ENCODE measurements around the gene CCDC86. TPM values are rescaled to one million over a fixed set of nuclear protein-coding genes. Genes with fewer than 3 reads are reported as not detected.

Gene CCDC86, protein sequence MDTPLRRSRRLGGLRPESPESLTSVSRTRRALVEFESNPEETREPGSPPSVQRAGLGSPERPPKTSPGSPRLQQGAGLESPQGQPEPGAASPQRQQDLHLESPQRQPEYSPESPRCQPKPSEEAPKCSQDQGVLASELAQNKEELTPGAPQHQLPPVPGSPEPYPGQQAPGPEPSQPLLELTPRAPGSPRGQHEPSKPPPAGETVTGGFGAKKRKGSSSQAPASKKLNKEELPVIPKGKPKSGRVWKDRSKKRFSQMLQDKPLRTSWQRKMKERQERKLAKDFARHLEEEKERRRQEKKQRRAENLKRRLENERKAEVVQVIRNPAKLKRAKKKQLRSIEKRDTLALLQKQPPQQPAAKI
- total RNA-seq, result 19.7 and 23.0 TPM in 2 replicates

GRCh38 chr11:60841797-60842667, at the start of gene CCDC86:
CCDC86 (plus strand) TSS chr11:60842113; CDS start chr11:60842125, 12 bp downstream.

GRCh38 chr11:60855726-60856633, 14.1 kb downstream of the CCDC86 start, which contains the start of gene PTGDR2:
PTGDR2 (minus strand) TSS chr11:60855950; CDS start chr11:60853722, 2,228 bp downstream.

GRCh38 chr11:60866911-60867870, 25.3 kb downstream of the CCDC86 start, which contains the start of gene ZP1:
ZP1 (plus strand) TSS chr11:60867542; CDS start chr11:60867562, 20 bp downstream.

Other genes starting within 250 kb of the CCDC86 start
- not detected in 2 replicates for gene MS4A8, start 142.5 kb upstream of the CCDC86 start, total RNA-seq
- not detected in 2 replicates for gene MS4A18, start 117.4 kb upstream of the CCDC86 start, total RNA-seq
- gene MS4A15, start 85.2 kb upstream of the CCDC86 start, total RNA-seq, result not detected in 2 replicates
- not detected in 2 replicates for gene MS4A10, start 56.8 kb upstream of the CCDC86 start, total RNA-seq
- 0.29 TPM in 1 of 2 replicates, not detected in the other for gene PTGDR2, start 13.8 kb downstream of the CCDC86 start, total RNA-seq
- gene ZP1, start 25.4 kb downstream of the CCDC86 start, total RNA-seq, result 1.0 and 1.9 TPM in 2 replicates
- 60.6 and 66.8 TPM in 2 replicates for gene PRPF19, start 64.5 kb downstream of the CCDC86 start, total RNA-seq
- gene TMEM109, start 72.0 kb downstream of the CCDC86 start, total RNA-seq, result 54.5 and 59.8 TPM in 2 replicates
- gene TMEM132A, start 82.3 kb downstream of the CCDC86 start, total RNA-seq, result 15.1 and 16.9 TPM in 2 replicates
- gene SLC15A3, start 110.1 kb downstream of the CCDC86 start, total RNA-seq, result 9.0 and 17.3 TPM in 2 replicates
- gene CD6, start 129.6 kb downstream of the CCDC86 start, total RNA-seq, result not detected in 2 replicates

Measured in cardiac ventricle fibroblast (primary cell).